ENCODE data around the gene GPR31.

GRCh38 chr6:167151648-167152047 is 6.1 kb downstream of the GPR31 start:
- TF ChIP-seq EZH2 (IDR thresholded peaks at IDR 0.05; ENCODE audit: insufficient read depth, low read length): no peak
- no peak for TF ChIP-seq CTCF (IDR thresholded peaks at IDR 0.05; ENCODE audit: insufficient read depth, low read depth, low read length)

Data from astrocyte (in vitro differentiated cells and primary cell).